ENCODE data around the gene SMAP1.

The SMAP1 gene

GRCh38 chr6:70667711-70668498 is at the start of gene SMAP1:
Gene SMAP1, plus strand, starts transcription at chr6:70667883. Its CDS starts 141 bp downstream, at chr6:70668024.
- DNase-seq (ENCODE audit: low spot score) = peak; percentile 86

DNA sequence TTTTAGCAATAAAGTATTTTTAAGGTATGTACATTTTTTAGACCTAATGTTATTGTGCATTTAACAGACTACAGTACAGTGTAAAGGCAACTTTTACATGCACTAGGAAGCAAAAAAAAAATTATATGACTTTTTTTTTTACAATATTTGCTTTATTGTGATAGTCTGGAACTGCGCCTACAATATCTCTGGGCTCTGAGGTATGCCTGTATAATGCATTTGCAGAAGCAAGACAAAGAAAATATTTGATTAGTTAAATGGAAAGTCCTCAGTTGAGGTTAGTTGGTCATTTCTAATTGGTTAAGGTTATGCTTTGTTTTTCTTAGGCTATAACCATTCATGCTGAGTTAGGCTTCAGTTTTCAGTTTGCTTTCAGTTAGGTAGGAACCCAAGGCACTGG is 46.9 kb upstream of the SMAP1 start:
- DNase-seq (ENCODE audit: low spot score) = no peak

- no peak for DNase-seq (ENCODE audit: low spot score)
Measured at GRCh38 chr6:70622461-70622860, 45.2 kb upstream of the SMAP1 start.

- DNase-seq (ENCODE audit: low spot score) = no peak
Measured at GRCh38 chr6:70625436-70625835, 42.2 kb upstream of the SMAP1 start.

GRCh38 chr6:70627500-70628254 is 40.0 kb upstream of the SMAP1 start:
- DNase-seq (ENCODE audit: low spot score) = no peak

DNA sequence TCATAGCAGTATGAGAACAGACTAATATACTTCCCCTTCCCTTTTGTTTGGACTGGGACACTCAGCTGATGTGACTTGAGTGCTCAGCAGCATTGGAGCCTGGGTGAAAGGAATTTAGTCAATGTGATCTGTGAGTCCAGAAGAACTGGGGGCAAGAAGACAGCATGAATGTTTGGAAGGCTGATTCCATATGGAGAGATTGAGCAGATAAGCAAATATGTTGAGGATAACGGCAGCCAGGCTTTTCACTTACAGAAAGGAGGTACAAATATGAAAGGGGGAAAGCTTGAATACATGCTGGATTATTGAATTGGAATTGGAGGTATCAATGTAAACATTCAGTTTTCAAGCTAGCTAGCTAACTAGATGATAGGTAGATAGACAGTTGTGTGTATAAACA is 37.8 kb upstream of the SMAP1 start:
- DNase-seq (ENCODE audit: low spot score) = no peak

GRCh38 chr6:70633870-70634269 is 33.8 kb upstream of the SMAP1 start:
- DNase-seq (ENCODE audit: low spot score) = no peak

- DNase-seq (ENCODE audit: low spot score) = no peak
Measured at GRCh38 chr6:70636596-70636995, 31.1 kb upstream of the SMAP1 start.

DNA sequence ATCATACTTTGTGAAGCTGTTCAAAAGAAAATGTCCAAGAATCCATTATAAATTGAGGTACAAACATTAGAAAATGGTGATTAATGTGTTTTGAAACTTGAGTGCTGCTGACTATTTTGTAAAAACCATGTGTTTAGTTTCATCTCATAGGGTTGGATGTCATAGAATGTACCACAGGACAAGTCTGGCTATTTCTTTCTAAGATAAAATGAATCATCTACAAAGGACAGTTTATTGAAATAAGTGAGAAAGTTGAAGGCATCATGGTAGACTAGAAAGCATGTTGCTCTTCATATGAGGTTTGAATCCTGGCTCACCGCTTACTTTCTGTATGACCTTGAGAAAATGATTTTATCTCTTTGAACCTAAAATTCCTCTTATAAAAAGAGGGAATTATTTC is 29.2 kb upstream of the SMAP1 start:
- DNase-seq (ENCODE audit: low spot score) = no peak

GRCh38 chr6:70651326-70651905 is 16.3 kb upstream of the SMAP1 start:
- no peak for DNase-seq (ENCODE audit: low spot score)

GRCh38 chr6:70652216-70652615 is 15.5 kb upstream of the SMAP1 start:
- DNase-seq (ENCODE audit: low spot score) = no peak

GRCh38 chr6:70657706-70658105 is 10.0 kb upstream of the SMAP1 start:
- DNase-seq (ENCODE audit: low spot score) = no peak

DNA sequence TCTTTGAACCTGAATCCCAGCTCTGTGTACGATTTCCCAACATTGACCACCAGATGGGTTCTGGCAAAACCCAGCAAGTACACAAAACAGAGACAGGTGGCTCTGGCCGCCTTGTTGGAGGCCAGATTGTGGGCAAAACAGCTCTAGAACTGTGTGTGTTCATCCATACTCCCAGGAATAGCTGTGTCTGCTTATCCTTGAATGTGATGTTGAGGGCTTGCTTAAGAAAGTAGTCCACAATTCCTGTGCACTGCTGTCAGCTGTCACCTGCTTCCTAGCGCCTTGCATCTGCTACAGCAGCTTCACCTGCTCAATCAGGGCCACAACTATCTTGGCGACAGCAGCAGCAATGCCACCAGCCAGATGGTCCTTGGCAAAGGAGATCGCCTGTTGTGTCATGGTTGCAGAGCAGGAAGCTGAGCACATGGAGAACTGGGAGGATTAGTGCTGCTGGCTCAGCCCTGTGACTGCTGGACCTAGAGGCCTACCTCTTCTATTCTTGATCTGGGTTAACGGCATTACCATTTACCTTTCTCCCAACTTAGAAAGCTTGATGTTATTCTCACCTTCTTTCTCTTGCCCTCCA is 3.7 kb upstream of the SMAP1 start:
- peak; percentile 48 for DNase-seq (ENCODE audit: low spot score)

DNA sequence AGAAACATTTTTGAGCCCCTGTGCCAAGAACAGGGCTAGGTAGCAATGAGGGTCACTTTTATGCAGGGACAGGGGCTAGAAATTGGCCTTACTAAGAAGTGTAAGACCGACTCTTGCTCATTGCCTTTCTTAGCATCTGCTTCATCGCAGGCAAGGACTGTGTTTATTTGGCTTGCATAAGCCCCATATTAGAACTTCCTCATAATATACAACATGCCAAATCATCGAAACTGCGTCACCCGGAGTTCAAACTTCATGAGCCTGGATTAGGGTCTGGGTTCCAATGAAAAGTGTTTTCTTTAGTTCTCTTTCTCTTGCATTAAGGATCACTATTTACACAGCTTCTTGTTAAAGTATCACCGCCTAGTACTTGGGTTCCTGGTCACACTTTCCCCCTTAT is 977 bp upstream of the SMAP1 start:
- DNase-seq (ENCODE audit: low spot score) = no peak

DNA sequence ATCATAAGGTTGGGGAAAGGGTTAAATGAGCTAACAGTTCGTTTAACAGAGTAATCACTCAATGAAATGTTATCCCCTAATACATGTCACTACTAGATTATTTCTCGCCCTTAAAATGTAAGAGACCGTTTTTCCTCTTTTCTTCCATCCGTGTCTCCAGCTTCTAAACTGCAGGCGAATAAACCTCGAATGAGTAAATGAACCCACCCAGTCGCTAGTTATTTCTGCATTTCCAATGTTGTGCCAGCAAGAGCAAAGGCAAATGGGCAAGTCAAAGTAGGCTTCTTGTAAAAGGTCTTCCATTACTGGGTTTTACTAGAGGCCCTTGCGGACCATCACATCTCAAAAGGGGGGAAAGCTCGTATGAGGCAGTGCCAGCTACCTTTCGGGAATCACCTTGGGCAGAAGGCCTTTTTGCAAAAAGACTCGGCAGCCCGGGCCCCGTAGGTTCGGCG is 400 bp upstream of the SMAP1 start:
- no peak for DNase-seq (ENCODE audit: low spot score)

DNA sequence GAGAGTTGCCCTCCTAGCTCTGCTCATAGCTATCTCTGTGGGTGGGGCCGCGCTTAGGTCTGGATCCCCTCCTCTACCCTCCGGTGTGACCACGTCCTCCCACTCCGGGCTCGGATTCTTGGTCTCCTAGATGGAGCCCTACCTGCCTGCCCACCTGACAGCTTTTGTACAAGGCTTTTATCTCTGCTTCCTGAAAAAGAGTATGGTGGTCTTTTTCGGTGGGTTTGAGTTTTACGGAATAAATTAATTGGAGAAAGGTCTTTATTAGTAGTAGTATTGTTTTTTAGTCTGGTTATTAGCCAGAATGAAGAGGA is 773 bp downstream of the SMAP1 start:
- peak; percentile 62 for DNase-seq (ENCODE audit: low spot score)

DNA sequence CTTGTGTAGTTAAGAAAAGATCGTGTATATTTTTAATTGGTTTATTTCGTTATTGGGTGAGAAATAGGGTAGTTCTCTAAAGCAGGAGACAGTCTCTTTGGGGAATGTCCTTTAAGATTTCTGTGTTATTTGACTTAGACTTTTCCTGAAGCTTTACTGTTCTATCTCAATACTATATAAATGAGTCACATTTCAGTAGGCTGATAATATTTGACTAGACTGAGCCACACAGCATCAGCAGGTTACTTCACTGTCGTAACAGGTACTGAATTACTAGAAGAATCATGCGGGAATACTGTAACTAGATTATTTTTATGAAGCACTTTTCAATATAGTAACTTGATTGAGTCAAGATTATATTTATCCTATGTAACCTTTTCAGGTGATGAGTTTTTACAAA is 1.4 kb downstream of the SMAP1 start:
- DNase-seq (ENCODE audit: low spot score) = no peak

DNA sequence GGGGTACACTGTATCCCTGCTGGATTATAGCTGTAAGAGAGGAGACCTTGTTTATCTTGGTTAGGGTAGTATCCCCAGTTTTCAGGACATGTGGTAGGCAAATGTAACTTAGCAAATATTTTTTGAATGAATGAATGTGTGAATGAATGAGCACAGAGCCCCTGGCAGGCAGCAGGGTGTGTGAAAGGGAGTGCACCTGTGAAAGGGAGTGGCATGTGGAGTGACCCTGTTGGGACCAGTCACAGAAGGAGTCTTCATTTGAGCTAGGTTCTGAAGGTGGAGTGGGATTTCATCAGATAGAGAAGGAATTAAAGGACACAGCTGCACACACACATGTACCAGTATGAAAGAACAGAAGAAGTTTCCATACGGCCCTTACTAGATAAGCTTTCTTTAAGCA is 4.9 kb downstream of the SMAP1 start:
- DNase-seq (ENCODE audit: low spot score) = no peak

DNA sequence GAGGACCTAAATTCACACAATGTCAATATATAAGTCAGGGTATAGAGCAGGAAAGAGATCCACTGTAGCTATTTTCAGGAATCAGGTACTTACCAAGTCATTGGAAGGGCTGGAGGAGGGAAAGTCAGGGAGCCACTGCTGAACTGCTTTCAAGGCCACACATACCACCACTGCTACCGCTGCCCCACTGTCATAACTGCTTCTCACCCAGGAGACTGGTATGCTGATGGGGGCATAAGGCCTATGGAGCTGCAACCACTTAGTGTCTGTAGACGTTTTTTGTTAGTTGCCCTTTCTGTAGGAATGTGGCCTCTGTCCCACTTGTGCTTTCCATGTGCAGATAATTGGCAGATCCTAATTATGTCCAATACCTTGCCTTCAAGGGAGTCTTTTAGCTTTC is 5.4 kb downstream of the SMAP1 start:
- no peak for DNase-seq (ENCODE audit: low spot score)

- DNase-seq (ENCODE audit: low spot score) = no peak
Measured at GRCh38 chr6:70673601-70674000, 5.9 kb downstream of the SMAP1 start.

DNA sequence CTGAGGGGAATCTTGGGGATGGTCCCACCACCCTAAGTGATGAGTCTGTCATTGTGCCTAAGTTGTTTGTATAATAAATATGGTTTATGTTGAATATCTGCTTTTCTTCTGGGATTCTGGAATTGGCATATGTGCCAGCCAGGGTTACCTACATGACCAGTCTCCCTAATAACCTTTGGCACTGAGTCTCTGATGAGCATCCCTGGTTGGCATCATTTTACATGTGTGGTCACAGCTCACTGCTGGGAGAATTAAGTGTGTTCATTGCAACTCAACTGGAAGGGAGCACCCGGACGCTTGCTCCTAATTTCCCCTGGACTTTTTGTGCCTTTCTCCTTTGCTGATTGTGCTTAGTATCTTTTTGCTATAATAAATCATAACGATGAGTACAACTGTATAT is 8.1 kb downstream of the SMAP1 start:
- DNase-seq (ENCODE audit: low spot score) = no peak

DNA sequence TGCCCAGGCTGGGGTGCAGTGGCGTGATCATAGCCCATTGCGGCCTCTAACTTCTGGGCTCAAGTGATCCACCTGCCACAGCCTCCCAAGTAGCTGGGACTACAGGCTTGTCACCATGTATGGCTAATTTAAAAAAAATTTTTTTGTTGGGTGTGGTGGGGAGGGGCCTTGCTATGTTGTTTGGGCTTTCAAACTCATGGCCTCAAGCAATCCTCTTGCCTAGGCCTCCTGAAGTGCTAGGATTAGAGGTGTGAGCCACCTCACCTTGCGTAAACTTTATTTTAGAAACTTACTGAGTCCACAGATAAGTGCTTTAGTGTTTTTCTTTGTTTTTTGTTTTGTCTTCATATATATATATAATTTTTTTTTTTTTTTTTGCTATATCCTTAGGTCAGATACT is 9.1 kb downstream of the SMAP1 start:
- DNase-seq (ENCODE audit: low spot score) = no peak

- no peak for DNase-seq (ENCODE audit: low spot score)
Measured at GRCh38 chr6:70680396-70680795, 12.7 kb downstream of the SMAP1 start.
